ENCODE results near the gene UNC5B. TPM values are rescaled to one million over a fixed set of nuclear protein-coding genes. Genes with fewer than 3 reads are reported as not detected.

Gene UNC5B
- total RNA-seq, 1 donor from 2014 or later: 22.2 TPM

- ATAC-seq (no peak), DNase-seq (no peak)
- no peak for TF ChIP-seq CTCF (IDR thresholded peaks at IDR 0.05)
These were observed 33.0 kb upstream of the UNC5B start for GRCh38 chr10:71179382-71179781.

GRCh38 chr10:71184421-71184820 is 27.9 kb upstream of the UNC5B start:
- DNase-seq (no peak), ATAC-seq (no peak)
- no peak for TF ChIP-seq CTCF (IDR thresholded peaks at IDR 0.05)
- H3K4me1 ChIP-seq: peaks cover 4% of the 10 kb centered on the region
- no peaks in the 10 kb centered on the region for H3K27me3 ChIP-seq (ENCODE audit: low read depth)
- no peak overlapping the region for H3K27ac ChIP-seq
- no peaks in the 10 kb centered on the region for H3K9me3 ChIP-seq
- H3K36me3 ChIP-seq: no peaks in the 10 kb centered on the region
- intact Hi-C loops (cut with DNase I): no loop called here
- no peak overlapping the region for H3K4me3 ChIP-seq

More at GRCh38 chr10:71179382-71179781, 33.0 kb upstream of the UNC5B start:
- Histone ChIP-seq H3K27me3 (ENCODE audit: low read depth) (no peaks in the 10 kb centered on the region), H3K36me3 (no peaks in the 10 kb centered on the region), H3K9me3 (no peaks in the 10 kb centered on the region), H3K27ac (no peak overlapping the region), H3K4me1 (no peaks in the 10 kb centered on the region), H3K4me3 (no peak overlapping the region)
- intact Hi-C loops (cut with DNase I): no loop called here

DNA sequence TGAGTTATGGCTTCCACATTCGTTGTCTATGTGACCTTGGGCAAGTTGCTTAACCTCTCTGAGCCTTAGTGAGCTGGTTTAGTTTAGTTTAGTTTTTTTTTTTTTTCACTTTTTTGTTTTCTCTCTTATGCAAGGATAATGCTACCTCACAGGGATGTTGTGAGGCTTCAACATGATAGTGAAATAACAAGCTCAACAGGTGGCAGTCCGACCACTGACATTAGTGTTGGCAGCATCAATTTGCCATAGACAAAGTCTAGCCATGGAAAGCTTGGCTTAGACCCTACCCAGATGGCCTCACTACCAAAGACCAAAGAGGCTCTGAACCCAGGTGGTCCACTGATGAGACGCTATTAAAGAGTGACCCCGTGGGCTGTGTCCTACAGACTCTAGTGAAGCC is 27.2 kb upstream of the UNC5B start:
- DNase-seq: no peak
- intact Hi-C loops (cut with DNase I): no loop called here
- Histone ChIP-seq H3K27me3 (ENCODE audit: low read depth) (peaks cover 5% of the 10 kb centered on the region), H3K27ac (no peak overlapping the region), H3K9me3 (no peaks in the 10 kb centered on the region), H3K36me3 (no peaks in the 10 kb centered on the region), H3K4me3 (no peak overlapping the region), H3K4me1 (peaks cover 4% of the 10 kb centered on the region)
- ATAC-seq: no peak
- no peak for TF ChIP-seq CTCF (IDR thresholded peaks at IDR 0.05)

DNA sequence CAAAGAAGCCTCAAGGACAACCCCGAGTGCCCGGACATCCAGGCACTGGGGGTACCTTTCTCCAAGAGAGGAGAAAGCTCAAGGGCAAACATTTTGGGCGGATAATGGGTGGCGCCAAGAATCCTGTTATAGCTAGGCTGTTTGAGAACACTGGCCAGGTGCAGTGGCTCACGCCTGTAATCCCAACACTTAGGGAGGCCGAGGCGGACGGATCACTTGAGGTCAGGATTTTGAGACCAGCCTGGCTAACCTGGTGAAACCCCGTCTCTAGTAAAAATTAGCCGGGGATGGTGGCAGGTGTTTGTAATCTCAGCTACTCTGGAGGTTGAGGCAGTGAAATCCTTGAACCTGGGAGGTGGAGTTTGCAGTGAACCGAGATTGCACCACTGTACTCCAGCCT is 25.2 kb upstream of the UNC5B start:
- peaks cover 4% of the 10 kb centered on the region for H3K4me1 ChIP-seq
- H3K27me3 ChIP-seq (ENCODE audit: low read depth): peaks cover 8% of the 10 kb centered on the region
- no peak overlapping the region for H3K27ac ChIP-seq
- no peak for DNase-seq
- H3K36me3 ChIP-seq: no peaks in the 10 kb centered on the region
- no peaks in the 10 kb centered on the region for H3K9me3 ChIP-seq
- H3K4me3 ChIP-seq: no peak overlapping the region
- no peak for TF ChIP-seq CTCF (IDR thresholded peaks at IDR 0.05)
- ATAC-seq: no peak
- intact Hi-C loops (cut with DNase I): no loop called here

- intact Hi-C loops (cut with DNase I): no loop called here
- Histone ChIP-seq H3K36me3 (no peaks in the 10 kb centered on the region), H3K9me3 (no peaks in the 10 kb centered on the region), H3K4me3 (no peak overlapping the region), H3K27me3 (ENCODE audit: low read depth) (peaks cover 8% of the 10 kb centered on the region), H3K4me1 (peaks cover 4% of the 10 kb centered on the region), H3K27ac (no peak overlapping the region)
- ATAC-seq (no peak), DNase-seq (no peak)
- no peak for TF ChIP-seq CTCF (IDR thresholded peaks at IDR 0.05)
These were observed 24.8 kb upstream of the UNC5B start for GRCh38 chr10:71187600-71187999.

DNA sequence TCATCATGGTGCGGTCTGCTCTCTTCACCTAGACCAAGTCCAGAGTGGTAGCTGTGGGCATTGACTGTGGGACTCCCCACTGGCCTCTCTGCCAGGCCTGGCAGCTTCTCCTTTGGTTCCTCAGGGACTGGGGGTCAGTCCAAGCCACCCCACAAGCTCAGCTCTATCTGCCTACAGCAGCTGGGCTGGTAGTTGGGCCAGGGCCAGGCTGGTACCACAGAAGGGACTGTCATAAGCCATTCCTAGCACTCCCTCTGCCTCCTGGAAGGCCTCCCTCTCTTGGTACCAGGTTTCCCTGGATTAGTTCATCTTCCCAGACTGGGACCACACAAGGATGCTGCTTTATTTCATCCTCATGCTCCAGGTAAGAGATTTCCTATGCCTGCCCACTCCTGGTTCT is 24.2 kb upstream of the UNC5B start:
- ATAC-seq: peak in 1 of 2 donors; percentile 8
- intact Hi-C loops (cut with DNase I): no loop called here
- TF ChIP-seq CTCF (IDR thresholded peaks at IDR 0.05): no peak
- Histone ChIP-seq H3K27ac (no peak overlapping the region), H3K27me3 (ENCODE audit: low read depth) (peaks cover 8% of the 10 kb centered on the region), H3K36me3 (no peaks in the 10 kb centered on the region), H3K4me1 (peaks cover 4% of the 10 kb centered on the region), H3K4me3 (no peak overlapping the region), H3K9me3 (no peaks in the 10 kb centered on the region)
- no peak for DNase-seq

Data from lower lobe of right lung (tissue), 2 donors.